NCI-H1417 (cell line): ENCODE data around the gene CYSTM1.
A peak's percentile ranks its signal among the peaks of the same experiment; 100 is the strongest.

Source experiments
- DNase-seq, 3 experiments: peaks; one replicate each; lab custom pipeline; 2025; lab: John Stamatoyannopoulos, UW

The CYSTM1 gene

DNA sequence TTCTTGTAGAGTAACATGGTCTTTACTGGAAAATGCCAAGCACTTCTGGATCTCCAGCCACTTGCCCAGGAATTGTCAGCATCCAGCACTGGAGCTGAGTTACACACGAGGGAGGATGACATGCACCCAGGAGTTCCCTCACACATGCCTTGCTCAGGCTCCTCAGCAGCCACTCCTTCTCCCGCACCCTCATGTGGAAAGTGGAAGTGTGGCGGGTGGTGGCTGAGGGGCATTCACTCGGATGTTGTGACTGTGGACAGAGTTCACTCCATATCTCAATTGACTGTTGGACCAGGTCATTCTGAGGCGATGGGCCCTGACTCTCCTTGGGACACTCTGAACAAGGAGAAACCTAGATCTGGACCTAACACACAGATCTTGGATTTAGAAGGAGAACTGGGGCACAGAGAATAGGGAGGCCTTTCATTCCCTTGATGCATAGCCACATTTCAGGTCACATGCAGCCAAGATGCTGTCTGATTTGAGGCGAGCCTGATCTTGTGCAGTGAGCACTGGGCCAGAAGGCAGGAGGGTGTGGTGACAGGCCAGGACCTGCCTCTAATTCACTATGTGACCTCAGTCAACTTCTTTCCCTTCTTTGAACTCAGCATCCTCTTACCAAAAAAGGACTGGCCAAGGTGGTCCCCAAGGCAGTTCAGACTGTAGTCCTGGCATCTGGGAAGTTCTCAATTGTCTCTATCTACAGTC is 62.1 kb downstream of the CYSTM1 start:
- no peak for DNase-seq

GRCh38 chr5:140238756-140239155 is 63.8 kb downstream of the CYSTM1 start:
- no peak for DNase-seq

GRCh38 chr5:140239461-140239860 is 64.5 kb downstream of the CYSTM1 start:
- no peak for DNase-seq

DNA sequence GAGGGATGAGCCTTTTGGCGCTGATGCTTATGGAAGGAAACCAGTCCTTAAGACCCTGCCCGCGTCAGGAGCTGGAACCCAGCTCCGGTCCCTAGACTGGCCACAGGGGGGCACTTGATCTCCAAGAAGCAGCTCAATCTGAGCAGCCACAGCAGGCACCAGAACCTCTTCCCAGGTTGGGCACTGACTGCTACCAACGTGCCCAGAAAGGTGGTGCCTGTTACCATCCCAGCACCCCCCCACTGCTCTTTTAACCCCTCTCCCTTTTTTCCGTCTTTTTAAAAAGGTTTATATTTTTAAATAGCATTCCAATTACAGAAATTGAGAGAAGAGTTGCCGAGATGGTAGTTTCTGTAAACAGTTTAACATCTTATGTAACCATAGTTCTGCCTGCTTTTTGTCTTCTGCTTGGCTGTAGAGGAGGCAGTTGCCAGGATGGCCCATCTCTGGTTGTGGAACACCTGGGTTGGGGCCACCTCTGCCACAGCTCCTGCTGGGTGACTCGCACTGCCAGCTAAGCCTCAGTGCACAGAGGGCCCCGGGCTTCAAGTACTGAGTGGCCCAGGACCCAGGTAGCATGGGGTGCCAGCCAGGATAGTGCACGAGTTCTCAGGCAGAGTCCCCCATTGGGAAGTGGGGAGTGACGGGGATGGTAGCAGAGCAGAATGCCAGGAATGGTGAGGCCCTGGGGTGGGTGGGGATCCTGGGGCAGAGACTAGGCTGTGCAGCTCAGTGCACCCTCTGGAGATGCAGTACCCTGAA is 65.1 kb downstream of the CYSTM1 start:
- DNase-seq, result peak in 2 of 3 experiments; percentile 5 to 10

GRCh38 chr5:140240987-140241706 is 66.2 kb downstream of the CYSTM1 start:
- DNase-seq, result peak; percentile 54 to 79 (median 61)

- no peak for DNase-seq
Observed at GRCh38 chr5:140242099-140242498, 67.1 kb downstream of the CYSTM1 start.

DNA sequence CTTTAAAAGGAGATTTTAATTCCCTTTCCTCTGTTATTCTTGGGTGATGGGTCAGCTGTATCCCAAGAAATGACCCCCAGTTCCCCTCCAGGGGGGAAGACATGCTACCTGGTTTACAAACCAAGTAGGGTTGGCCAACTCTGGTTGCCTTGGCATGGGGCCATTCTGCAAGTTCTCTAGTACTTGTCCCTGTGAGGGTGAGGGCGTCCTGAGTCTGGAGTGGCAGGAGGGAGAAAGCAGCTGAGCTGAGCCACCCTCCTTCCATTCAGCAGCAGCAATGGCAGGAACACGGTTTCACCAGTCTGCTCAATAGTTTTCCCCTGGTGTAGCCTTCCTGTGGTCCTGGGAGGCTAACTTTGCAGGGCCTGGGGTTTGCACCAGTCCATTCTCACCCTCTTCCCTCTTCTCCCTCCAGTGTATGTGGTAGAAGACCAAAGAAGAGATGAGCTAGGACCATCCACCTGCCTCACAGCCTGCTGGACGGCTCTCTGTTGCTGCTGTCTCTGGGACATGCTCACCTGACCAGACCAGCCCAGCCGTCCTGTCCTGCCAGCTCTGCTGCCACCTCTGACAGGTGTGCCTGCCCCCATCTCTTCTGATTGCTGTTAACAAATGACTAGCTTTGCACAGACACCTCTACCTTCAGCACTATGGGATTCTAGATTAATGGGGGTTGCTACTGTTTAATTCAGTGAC is 68.0 kb downstream of the CYSTM1 start:
- DNase-seq, result peak in 1 of 3 experiments; percentile 31

DNA sequence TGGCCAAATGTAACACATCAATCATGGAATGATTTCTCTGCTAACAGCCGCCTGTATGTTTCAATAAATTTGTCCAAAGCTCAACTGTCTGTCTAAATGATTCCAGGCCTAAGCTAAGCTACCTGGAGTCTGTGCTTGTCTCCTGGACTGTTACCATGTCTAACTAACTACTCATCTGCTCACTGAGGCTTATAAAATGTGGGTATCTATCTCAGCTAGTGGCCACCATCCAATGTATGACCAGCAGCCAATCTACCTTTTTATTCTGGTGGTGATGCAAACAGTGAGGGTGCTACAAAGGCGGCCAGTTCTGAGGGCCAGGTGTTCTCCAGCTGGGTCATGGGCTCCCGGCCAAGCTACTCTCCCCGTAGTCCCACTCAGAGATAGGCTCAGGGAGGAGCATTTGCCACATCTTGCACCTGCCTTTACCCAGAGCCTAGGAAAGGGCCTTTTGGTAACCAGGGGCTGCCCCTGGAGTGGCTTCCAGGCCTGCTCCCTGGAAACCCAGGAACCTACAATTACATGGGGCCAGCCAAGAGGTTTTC is 68.8 kb downstream of the CYSTM1 start:
- peak; percentile 15 to 94 (median 75) for DNase-seq

DNA sequence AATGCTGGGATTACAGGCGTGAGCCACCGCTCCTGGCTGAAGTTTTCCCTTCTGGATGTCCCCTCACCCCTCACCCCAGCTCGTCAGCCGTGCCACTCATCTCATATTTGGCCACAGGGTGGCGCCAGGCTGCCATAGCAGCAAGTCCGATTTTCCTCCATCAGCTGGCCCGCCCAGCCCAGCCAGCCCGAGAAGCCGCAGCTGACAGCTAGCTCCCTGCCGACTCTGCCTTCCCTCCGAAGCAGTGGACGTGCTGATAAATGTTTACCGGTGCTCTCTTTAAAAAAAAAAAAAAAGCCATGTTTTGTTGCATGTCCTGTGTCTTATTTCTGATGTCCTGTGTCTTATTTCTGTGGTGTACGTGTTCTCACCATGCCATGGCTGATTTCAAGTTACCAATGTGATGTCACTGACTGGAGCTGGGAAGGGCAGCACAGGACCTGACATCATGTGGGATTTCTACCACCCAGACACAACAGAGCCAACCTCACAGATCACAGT is 69.6 kb downstream of the CYSTM1 start:
- peak; percentile 62 to 86 (median 67) for DNase-seq

- DNase-seq, result no peak
Observed at GRCh38 chr5:140245341-140245740, 70.4 kb downstream of the CYSTM1 start.

- no peak for DNase-seq
Observed at GRCh38 chr5:140245926-140246325, 70.9 kb downstream of the CYSTM1 start.

- DNase-seq, result no peak
Observed at GRCh38 chr5:140246378-140247122, 71.6 kb downstream of the CYSTM1 start.

DNA sequence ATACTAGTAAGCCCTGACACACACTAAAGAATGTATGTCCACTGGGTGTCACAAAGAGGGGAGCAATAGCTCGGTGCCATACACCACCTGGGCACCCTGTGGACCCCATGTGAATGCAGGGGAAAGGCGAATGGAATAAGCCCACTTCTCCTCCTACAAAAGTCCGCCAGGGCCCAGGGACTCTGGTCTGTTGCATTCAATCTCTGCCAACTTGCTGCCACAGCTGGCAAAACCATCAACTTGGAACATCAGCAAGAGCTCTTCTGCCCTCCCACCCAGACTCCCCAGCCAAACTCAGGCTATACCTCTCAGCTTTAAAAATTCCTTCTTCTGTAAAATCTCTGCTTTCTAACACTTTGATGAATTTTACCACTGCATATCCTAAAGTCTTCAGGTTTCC is 73.4 kb downstream of the CYSTM1 start:
- no peak for DNase-seq

DNA sequence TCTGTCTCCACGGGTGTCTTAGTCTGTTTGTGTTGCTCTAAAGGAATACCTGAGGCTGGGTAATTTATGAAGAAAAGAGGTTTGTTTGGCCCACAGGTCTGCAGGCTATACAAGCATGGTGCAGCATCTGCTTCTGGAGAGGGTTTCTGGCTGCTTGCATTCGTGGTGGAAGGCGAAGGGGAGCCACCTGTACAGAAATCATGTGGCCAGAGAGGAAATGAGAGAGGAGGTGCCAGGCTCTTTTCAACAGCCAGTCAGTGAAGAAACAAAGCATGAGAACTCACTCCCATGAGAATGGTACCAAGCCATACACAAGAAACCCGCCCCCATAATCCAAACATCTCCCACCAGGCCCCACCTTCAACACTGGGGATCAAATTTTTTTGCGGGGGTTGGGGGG is 74.5 kb downstream of the CYSTM1 start:
- no peak for DNase-seq

- DNase-seq, result no peak
Observed at GRCh38 chr5:140250386-140250785, 75.4 kb downstream of the CYSTM1 start.

DNA sequence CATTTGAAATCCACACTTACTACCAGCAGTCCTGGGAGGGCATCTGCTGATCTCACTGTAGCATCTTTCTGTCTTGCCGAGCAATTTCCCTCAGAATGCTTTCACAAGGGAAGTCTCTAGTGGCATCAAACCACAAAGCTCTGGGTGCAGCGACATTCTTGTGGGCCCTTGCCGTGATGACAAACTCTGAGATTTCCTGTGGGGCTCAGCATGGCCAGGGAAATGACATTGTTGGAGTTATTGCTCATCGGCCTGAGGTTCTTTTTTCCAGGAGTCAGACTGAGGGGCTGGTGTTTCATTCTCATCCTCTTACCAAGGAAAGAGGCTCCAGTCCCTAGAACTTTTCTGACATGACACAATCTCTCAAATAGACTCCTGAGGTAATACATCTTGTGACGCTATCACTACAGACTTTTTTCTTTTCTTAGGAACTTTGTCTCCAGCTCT is 76.6 kb downstream of the CYSTM1 start:
- DNase-seq, result no peak

- DNase-seq, result peak in 1 of 3 experiments; percentile 1
Observed at GRCh38 chr5:140252470-140253126, 77.6 kb downstream of the CYSTM1 start.

GRCh38 chr5:140253985-140254384 is 79.0 kb downstream of the CYSTM1 start:
- DNase-seq, result no peak

- DNase-seq, result no peak
Observed at GRCh38 chr5:140255460-140256157, 80.6 kb downstream of the CYSTM1 start.

GRCh38 chr5:140256726-140257125 is 81.7 kb downstream of the CYSTM1 start:
- DNase-seq, result no peak
